Activated T-cell treated with anti-CD3 and anti-CD28 coated beads for 4 hours (primary cell): ENCODE results near the gene KCNQ2.
"Not testable (repeated sequence)": the region's sequence is repeated elsewhere in the genome, so short reads cannot be mapped to it uniquely, and the experiment has no call there.

Experiments
- DNase-seq: peaks from one replicate; pipeline ENCODE4 v3.0.0-alpha.2; 2020

The KCNQ2 gene

DNA sequence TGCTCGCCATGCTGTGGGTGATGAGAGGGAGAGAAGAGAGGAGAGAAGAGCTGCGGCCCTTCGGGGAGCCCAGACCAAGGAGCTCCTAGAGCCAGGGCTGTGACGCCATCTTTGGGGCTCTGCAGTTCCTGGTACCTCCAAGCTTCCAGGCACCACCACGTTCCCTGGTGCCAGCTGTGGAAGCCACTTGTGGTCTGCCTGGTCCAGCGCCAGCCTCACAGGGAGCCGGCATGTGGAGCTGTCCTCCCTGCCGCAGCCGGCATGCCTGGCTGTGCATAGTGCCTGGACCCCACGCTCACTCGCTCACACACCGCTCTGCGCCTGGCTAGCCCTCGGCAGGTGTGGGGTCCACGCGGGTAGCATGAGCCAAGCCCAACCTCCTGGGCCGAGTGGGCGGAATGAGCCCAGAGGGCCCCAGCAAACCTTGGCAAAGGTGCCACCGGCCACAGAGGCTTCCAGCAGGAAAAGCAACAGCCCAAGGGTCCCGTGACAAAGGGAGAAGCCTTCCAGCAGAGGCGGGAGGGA is 92.0 kb downstream of the KCNQ2 start:
- DNase-seq, result no peak

DNA sequence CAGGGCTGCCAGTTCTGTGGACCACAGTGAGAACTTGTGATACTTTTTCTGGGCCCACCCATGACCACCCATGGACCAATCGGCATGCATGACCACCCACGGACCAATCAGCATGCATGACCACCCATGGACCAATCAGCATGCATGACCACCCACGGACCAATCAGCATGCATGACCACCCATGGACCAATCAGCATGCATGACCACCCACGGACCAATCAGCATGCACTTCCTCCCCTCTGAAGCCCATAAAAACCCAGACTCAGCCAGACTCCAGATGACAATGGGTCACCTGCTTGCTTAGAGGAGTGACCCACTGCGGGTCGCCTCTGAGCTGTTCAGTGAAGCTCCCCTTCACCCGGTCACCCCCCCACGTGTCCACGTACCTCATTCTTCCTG is 92.6 kb downstream of the KCNQ2 start:
- not testable (repeated sequence) for DNase-seq

DNA sequence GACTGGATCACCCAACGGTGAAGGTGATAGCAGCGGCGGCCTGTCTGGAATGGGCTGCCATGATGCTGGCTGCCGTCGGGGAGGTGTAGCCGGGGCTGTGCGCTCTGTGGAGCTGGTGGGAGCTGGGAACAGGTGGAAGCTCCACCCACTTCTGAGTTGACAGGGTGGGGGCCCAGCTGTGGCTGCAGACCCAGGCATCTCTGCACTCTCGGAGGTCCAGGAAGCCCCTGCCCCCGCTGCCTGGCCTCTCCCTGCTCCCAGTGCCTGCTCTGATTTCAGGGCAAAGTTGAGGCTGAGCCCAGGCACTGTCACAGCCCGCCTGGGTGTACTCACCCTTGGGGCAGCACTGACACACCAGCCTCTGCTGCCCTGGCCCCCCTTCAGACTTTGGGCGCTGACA is 93.2 kb downstream of the KCNQ2 start:
- no peak for DNase-seq

DNA sequence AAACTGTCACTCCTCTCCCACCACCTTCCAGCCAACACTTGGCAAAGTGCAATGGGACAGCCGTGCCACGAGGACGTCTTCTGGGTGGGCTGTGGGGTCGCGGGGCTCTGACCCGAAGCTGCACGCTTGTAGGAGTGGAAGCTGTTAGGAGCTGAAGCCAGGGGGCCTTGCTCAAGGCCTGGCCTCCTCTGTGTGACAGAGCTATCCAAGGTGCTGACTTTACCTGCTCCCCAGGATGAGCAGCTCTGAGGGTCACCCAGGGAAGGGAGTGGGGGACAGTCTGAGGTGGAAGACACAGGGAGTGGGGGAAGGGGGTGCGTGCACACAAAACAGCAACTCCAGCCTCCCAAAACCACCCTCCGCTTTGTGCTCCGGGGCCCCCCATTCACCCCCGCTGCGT is 93.8 kb downstream of the KCNQ2 start:
- DNase-seq, result no peak

DNA sequence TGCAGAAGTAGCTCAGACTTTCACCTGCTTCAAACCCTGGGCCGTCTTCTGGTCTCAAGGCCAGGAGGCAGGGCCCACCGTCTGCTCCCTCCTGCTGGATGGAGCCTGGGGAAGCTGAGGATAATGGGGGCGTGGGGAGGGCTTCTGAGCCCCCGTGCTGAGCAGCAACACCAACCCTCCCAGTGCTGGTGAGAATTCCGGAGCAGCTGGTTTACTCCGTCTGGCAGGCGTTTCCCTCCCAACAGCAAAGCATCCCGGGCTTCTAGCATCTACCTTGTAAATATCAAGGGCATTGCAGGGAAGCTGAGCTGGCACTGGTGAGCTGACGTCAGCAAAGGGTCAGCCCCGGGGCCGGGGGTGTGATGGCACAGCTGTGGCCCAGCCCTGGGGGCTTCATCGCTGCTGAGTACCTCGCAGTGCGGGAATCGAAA is 94.5 kb downstream of the KCNQ2 start:
- no peak for DNase-seq

DNA sequence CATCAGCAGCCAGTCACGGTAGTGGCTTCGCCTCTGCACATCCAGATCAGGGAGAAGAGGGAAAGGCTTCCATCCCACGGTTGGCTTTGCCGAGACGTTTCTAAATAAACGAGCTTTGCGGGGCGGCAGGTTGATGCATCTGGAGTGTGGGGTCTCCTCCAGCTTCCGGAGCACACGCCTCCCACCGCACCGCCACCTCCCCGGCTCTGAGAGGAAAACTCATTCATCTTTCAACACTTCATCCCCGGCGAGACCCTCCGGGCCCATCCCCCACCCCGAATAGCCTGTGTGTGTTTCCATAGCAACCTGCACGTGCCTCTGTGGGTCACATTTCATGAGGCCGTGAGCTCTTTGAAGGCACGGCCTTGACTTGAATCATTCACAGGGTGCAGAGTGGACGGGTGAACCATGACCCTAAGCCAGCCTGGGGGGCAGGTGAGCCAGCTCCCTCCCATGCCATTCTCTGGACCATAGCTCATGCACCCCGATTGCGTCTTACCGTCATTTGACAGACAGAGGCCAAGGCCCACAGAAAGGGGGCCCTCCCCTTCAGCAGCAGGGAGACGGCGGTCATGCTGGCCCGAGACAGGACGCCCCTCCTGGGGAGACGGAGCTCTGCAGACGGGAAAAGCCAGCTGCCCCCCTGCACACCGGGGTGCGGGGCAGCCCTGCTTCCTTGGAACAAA is 95.1 kb downstream of the KCNQ2 start:
- no peak for DNase-seq

DNA sequence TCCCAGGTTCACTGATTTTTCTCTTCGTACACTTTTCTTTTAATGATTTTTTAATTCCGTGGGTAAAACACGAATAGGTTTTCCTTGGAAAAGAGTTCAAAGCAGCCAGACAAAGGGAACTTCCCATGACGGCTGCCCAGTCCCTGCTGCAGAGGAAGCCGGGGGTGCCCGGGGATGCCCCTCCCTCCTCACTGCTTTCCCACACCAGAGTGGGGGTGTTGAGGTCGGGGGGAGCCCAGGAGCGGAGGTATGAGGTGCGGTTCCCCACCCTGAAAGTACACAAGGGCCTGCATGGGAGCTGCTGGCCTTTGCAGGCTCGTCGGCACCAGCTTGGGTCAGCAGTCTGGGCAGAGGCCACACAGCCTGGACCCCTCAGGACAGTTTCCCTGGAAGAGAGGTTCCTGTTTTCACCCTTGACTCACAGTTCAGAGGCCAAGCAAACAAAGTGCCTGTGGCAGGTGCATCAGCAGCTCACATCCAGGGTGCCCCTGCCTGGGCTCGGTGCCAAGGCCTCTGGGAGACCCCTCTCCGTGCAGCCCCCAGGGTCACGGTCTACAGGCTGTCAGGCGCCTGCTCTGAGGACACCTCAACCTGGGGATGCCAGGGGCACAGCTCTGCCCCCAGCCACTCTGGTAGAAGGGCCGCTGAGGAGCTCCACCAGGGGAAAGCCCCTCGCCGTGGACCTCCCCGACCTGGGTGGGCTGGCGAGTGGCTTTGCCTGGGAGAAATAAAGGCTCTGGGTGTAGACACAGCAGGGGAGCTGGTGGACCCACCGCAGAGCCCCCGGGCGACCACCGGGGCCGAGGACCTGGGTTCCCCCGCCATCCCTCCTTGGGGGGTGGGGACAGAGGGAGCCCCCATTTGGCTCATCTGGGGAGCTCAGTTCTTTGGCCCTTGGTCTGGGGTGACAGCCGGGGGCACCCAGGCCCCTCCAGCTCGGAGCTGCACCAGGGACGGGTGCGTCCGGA is 95.9 kb downstream of the KCNQ2 start:
- DNase-seq, result no peak

DNA sequence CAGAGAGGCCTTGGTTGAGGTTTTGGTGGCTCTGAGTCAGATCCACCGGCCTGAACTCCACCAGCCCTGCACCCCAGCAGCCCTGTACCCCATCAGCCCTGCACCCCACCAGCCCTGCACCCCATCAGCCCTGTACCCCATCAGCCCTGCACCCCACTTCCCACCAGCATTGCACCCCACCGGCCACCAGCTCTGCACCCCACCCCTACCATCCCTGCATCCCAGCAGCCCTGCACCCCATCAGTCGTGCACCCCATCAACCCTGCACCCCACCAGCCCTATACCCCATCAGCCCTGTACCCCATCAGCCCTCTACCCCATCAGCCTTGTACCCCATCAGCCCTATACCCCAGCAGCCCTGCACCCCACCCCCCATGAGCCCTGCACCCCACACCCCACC is 97.0 kb downstream of the KCNQ2 start:
- DNase-seq, result no peak

DNA sequence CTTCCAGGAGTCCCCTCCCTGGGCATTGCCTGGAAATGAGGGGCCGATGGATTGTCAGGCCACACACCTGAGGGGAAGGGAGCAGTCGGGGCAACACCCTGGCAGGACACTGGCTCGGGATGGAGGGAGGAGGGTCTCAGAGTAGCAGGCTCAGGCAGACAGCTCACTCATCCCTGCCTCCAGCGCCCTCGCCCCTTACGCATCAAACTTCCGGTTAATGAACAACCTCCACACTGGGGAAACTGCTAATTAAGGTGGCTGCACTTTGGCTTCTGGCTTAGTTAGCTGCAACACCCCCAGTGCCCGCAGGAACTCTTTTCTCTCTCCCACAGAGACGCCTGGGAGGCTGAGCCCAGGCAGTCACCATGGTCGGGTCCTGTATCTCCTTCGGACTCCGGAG is 98.0 kb downstream of the KCNQ2 start:
- DNase-seq, result no peak

DNA sequence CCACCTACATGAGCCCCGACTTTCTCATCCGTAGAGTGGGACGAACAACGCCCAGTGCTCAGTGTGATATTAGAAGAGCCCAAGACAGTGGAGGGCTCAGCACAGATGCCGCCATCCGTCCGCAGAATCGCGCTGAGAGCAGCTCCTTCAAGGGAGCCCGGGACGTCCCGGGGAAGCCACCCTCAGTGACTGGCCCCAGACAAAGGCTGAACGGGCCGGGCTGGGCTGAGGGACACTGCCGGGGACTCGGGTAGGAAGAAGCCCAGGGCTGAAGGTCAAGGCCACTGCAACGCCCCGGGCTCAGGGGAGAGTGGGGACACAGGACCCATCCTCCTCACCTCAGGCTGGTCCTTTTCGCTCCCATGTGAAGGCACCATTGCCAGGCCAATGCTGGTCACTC is 98.5 kb downstream of the KCNQ2 start:
- DNase-seq, result no peak

DNA sequence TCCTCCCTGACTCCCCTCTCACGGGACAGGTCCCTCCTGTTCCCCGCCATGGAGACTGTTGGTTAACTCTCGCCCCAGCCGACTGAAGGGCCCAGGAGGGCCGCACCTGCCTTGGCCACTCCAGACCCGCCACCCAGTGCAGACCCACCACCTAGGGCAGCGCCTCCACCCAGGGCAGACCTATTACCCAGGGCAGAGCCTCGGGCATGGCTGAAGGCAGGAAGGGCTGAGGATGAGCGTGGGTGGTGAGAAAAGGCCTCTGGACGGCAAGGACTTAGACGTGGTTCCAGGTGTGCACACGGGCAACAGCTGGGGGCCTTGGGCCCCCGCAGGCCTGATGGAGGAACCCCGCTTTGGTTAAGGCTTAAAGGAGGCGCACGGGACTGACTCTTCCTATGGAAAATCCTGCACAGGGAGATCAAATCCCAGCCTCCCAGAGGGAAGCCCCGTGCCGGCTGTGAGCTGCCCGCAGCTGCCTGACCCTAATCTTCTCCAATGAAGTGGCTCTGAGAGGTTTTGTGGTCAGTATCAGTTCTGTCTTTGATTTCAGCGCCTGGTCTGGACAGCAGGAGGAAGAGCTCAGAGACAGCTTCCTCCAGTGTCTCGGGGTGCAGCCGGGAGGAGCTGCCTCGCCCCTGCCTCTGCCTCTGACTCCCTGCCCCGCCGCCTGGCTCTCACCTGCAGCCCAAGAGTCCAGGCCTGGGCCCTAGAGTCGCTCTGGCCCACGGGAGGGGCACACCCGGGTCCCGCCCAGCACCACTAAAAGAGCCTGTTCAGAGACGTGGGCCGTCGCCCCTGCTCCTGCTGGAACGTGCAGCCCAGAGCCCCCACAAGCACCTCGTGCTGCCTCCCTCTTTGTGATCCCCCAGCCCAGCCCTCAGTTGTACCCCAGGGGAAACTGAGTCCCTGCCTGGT is 99.2 kb downstream of the KCNQ2 start:
- DNase-seq, result no peak

DNA sequence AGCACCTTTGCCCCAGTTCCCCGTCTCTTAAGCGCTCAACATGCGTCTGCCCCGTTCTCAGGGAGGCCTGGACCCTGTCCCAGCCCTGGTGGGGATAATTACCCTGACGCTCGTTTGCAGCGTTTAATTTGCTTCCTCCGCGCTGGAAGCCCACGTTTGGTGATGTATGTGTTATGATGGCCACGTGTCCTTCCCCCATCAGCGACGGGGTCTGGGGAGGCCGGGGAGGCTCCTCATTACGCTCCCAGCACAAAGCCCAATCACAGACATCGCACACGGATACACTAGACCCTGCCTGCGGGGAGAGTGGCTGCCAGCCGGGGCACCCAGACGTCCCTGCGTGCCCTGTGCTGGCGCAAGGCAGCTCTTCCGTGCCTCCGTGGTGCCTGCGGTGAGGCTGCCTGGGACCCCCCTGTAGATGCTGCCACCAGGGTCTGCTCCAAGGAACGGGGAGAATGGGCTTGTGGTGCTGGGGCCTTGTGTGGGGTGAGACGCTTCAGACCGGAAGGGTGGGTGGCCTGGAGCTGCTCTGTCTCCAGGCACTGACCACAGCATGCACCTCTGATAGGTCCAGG is 101.1 kb downstream of the KCNQ2 start:
- DNase-seq, result no peak

DNA sequence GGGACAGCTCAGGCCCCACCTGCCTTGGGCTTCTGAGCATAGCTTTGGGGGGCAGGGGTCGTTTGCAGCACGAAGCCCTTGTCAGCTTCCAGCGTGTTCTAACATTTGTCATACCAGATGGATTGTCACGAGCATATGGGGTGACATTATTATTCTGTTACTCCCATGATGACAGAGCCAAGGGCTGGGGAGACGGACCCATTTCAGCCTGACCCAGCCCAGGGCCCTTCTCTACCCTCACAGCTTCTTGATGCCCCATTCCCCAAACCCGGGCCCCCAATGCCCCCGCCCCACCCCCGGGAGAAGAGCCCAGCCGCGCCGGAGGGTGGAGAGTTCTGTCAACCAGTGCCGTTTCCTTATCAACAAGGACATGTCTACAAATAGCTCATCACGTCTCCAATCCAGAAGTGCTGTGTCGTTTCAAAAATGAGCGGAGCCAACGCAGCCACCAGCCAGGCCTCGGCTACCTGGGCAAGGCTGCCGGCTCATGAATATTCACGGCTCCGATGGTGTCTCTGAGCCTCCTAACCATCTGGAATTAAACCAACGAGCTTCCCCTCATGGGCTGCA is 101.8 kb downstream of the KCNQ2 start:
- no peak for DNase-seq

DNA sequence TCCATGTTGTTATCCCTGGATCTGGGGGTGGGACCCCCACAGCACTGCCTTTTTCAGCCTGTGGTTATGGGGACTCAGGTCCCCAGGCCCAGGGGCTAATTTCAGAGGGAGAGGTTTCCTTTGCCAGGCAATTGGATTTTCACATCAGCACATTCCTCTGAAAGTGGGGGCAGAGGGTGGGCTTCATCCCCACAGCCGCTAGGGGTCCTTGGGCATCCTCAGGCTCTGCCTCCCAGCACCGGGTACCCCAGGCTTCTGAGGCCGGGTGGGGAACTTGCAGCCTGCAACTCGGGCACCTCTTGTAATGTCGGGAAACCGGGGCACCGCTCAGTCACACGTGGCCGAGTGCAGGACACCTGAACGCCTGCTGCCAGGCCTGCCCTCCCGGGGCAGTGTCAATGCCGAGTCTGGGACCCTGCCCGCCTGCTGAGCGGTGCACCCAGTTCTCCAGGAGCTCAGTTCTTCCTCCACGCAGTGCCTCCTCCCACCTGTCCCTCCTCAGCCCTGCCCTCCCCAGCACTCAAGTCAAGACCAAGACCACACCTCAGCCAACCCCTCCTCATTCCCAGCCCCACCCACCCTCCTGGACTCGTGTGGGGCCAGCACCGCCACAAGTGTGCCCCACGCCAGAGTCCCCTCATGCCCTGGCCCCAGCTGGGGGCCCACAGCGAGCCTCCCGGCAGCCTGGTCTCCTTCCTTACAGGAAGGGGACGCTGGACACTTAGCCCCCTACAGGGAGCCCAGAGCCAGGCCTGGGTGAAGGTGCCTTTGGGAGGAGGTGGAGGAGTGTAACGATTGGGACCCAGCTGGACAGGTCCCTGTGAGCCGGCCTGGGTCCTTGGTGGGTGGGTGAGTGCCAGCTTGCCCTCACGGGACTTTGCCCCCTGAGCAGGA is 102.5 kb downstream of the KCNQ2 start:
- DNase-seq, result no peak

DNA sequence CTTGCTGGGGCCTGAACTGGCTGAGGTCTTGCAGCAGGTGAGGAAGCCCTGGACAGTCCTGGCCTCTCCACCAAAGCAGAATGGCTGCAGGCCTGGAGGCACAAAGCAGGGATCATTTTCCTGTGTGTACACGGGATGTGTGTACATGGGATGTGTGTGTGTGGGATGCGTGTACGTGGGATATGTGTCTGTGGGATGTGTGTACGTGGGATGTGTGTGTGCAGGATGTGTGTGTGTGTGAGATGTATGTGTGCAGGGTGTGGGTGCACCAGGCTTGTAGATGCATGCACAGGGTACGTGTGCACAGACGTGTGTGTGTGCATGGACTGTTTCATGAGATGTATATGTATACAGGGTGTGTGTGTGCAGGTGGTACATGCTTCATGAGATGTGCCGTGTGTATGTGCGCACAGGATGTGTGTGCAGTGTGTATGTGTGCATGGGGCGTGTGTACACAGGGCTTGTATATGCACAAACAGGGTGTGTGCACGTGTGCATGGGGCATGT is 103.4 kb downstream of the KCNQ2 start:
- DNase-seq, result no peak

DNA sequence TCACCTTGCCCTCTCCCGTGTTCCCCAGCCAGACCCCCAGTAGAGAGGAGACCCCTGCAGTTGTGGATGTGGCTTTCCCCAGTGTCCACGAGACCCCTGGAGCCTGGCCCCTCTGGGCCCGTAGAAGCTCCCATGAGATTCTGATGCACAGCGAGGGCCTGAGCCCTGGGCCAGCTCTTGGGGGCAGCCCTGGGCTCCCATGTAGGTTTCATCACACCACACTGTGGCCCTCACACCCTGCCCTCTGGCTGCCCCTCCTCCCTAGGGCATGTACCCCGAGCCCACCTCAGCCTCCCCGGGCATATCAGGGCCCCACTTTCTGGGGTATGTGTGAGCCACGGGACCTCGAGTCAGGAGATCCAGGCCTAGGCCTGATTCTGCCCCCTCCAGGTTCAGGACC is 104.3 kb downstream of the KCNQ2 start:
- no peak for DNase-seq

DNA sequence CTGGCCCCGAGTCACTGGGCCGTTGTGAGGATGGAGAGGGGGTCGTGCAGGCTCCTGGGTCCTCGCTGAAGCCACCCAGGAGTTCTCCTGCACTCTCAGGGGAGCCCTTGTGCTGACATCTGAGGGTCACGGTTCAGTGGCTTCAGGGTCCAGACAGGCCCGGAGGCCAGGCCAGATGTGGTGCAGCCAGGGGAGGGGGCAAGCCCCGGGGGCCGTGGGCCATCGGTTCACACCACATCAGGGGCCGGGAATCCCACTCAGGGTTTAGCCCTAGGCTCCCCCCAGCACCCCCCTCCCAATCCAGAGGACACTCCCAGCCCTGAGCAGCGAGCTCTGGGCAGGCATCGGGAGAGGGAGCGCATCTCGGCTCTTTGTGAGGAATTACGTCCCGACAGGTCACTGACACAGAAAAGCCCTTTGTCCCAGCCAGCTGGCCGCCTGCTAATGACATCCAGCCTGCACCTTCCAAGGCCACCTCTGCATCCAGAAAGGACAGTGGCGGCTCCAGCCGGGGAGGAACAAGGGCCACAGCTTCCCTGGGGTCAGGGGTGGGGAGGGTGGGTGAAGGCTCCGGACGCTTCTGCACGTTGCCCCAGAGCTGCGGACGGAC is 104.9 kb downstream of the KCNQ2 start:
- DNase-seq, result no peak

DNA sequence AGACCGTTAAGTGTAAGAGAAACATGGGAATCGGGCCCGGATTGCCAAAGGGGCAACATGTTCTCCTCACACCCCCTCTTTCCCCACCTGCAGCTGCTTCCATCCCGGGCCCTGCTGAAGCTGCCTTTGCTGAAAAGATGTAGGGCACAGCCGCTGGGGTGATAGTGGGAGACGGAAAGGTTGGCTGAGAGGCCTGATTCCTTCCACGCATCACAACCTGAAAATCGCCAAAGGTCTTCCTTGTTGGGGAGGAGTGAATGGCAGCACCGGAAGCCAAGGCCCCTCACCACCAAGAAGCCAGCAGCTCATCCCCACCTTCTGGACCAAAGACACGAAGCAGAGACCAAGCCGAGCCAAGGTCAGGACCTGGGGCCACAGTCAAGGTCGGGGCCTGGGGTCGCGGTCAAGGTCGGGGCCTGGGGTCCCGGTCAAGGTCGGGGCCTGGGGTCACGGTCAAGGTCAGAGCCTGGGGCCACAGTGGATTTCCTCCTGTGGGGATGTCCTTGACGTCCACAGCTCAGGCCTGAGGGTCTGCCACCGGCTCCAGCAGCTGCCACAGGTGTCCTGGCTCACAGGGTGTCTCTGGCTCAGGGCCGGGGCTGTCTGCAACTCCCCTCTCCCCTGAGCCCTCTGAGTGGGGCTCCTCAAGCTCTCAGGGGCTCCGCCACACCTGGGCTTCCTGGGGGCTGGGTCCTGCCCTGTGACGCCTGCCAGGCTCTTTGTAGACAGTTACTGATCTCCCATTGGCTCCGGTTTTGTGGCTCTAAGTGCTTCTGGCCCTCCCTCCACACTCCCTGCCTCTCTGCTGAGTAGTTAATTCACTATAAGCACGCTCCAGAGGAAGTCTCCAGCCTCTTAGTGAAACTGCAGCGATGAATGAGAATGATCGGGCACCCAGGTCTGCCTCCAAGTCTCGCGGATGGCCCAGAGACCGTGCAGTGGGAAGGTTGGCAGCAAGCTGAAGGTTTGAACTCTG is 105.8 kb downstream of the KCNQ2 start:
- no peak for DNase-seq
